Fibroblast of villous mesenchyme (primary cell): ENCODE results near the gene PTPRM. TPM values are rescaled to one million over a fixed set of nuclear protein-coding genes. Genes with fewer than 3 reads are reported as not detected.
A peak's percentile ranks its signal among the peaks of the same experiment; 100 is the strongest.

ENCODE experiments used
- DNase-seq: peaks from one replicate; pipeline ENCODE4 v3.0.0-alpha.2; 2010; ENCODE audit warnings: low read depth
- H3K4me3 ChIP-seq: 2 replicates; pipeline ENCODE4 v1.5.1; 2011; ENCODE audit warnings: low read depth, mild to moderate bottlenecking, low read length
- total RNA-seq: library from RNA; depleted of rRNA; stranded (reverse); fragments of >200 nt; gene quantifications from 2 replicates; pipeline ENCODE4 v1.2.3, GENCODE V29; 2012
- TF ChIP-seq, protein P1 (sequence below): IDR thresholded peaks from 2 replicates; pipeline ENCODE4 v1.5.1; 2012; ENCODE audit warnings: low read depth, mild to moderate bottlenecking, low read length; ENCODE audit not compliant: insufficient read depth

The PTPRM gene
- total RNA-seq, 1 donor, result 56.1 TPM

DNA sequence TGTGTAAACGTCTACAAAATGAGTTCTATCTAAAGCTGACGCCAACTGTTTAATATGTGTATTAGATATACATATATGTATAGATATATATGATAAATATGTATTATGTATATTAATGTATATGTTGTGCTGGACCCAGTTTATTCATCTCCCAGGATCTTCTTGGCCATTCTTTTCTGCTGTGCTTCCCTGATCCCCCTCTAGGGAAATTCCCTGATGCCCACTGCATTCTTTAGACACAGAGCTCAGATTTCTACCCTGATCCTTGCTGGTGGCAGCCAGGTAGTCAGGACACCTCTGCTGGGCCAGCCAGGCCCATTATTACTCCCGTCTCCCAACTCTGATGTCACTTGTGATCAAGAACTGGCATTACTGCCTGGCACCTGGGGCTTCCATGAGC, 292.0 kb downstream of the PTPRM start:
- no peak overlapping the region for H3K4me3 ChIP-seq
- no peak for DNase-seq
- TF ChIP-seq, protein P1, sequence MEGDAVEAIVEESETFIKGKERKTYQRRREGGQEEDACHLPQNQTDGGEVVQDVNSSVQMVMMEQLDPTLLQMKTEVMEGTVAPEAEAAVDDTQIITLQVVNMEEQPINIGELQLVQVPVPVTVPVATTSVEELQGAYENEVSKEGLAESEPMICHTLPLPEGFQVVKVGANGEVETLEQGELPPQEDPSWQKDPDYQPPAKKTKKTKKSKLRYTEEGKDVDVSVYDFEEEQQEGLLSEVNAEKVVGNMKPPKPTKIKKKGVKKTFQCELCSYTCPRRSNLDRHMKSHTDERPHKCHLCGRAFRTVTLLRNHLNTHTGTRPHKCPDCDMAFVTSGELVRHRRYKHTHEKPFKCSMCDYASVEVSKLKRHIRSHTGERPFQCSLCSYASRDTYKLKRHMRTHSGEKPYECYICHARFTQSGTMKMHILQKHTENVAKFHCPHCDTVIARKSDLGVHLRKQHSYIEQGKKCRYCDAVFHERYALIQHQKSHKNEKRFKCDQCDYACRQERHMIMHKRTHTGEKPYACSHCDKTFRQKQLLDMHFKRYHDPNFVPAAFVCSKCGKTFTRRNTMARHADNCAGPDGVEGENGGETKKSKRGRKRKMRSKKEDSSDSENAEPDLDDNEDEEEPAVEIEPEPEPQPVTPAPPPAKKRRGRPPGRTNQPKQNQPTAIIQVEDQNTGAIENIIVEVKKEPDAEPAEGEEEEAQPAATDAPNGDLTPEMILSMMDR, result no peak

DNA sequence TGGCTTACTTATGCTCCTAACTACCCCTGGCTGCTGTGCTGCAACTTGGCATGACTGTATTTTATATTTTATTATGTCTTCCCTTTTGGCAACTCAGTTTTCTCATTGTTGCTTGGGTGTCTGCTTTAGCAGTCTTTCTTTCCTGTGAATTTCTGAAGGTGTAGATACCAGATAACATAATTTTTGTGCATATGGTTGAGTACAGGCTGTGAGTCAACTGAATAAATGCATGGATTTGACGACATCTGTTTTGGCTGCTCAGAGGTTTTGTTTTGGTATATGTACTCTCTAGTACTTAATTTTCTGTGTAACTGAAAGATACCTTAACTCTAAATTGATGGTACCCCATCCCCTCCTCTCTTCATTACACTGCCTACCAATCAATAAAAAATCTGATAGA, 303.1 kb downstream of the PTPRM start:
- TF ChIP-seq, protein P1, result no peak
- no peak overlapping the region for H3K4me3 ChIP-seq
- DNase-seq, result no peak

DNA sequence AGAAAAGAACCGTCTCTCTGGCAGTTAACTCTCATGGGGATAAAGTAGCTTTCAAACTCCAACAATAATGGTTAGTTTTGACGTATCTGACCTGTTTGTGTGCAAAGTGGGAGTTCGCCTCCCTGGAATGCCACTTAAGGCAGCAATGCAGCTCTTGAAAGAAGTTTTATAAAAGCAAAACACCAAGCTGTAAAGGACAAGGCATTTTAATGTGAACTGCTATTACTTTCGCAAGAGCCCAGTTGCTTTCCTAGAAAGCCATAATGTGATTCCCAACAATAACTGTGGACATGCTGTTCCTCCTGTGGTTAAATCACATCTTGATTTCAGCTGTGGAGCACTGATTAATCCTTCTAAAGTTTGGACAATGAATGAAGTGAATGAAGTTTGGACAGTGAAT, 303.7 kb downstream of the PTPRM start:
- H3K4me3 ChIP-seq, result no peak overlapping the region
- DNase-seq, result peak; percentile 82
- TF ChIP-seq, protein P1, result no peak

DNA sequence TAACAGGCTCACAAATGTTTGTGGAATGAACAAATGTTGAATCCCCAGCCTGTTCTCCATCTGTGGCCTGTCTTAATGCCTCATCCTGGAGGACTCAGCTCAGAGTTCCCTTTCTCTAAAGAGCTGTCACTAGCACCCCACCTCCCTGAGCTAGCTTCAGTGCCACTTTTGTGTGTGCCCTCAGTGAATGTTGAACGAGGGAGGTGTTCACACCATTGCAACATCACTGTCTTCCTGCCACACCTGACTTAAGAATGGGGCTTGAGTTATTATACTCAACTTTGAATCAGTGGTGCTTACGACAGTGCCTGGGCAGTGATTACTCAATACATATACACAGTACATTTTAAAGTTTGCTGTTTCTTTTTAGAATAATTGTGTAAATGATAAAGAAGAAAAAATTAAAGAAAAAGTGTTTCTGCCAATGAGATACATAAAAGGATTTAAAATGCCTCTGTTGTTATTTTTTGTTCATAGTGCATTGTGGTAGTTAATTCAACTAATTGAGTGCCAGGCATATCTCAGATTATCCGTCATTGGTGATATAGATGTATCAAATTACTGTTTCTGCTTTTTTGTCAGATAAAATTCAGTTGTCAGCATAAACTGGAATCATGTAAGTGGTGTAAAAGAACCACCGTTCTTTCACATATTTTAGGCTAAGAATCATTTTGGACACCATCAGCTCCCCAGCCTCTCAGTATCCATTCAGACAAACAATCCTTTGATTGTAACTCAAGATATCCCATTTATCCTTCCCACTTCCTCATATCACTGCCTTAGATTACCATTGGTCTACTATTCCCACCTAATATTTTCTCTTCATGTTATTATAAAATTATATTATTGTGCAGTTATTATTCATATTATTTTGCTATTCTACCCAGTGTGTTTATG, 304.7 kb downstream of the PTPRM start:
- TF ChIP-seq, protein P1, result no peak
- H3K4me3 ChIP-seq, result no peak overlapping the region
- DNase-seq, result peak; percentile 59

DNA sequence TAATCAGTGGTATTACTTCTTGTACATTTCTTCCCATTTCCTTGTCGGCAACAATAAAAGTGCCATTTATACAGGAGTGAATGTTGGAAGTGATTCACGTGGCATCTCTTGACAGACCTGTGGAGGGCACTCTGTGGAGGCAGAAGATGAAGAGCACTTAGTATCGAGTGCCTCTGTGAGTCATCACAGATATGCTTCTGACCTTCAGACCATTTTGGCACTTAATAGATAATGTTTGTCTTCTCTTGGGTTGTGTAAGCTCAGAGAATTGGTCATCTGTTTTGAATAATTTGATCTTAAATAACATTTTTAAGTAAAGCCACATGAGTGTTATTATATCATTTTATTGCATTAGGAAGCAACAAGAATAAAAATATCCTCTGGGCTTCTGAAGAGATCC, 305.5 kb downstream of the PTPRM start:
- DNase-seq, result peak; percentile 77
- H3K4me3 ChIP-seq, result no peak overlapping the region
- TF ChIP-seq, protein P1, result peak; percentile 31

DNA sequence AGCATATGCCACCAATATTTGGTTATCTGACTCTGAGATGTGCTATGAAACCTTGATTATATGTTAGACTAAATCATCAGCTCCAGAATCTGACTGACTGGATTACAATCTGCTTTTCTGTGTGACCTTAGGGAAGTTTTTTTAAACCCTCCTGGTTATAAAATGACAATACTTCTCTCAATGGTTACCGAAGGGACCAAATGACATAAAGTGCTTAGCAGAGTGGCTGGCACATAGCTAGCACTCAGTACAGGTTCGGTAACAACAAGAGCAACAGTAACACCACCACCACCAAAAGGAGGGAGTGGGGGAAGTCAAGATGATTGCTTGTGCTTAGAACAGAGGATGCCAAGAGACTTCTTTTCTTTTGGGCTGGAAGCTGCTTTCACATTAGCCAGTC, 306.2 kb downstream of the PTPRM start:
- no peak overlapping the region for H3K4me3 ChIP-seq
- no peak for DNase-seq
- TF ChIP-seq, protein P1, result no peak
